IMR-90 (cell line): ENCODE results near the gene SPTSSB.

ENCODE experiments used
- BHLHE40 ChIP-seq: fragments of 150-350 bp; IDR thresholded peaks from 2 replicates; pipeline ENCODE4 v1.6.1; 2016; ENCODE audit warnings: mild to moderate bottlenecking, low read depth, low read length
- CEBPB ChIP-seq: IDR thresholded peaks from 2 replicates; pipeline ENCODE4 v1.6.1; 2012; ENCODE audit warnings: low read depth, low read length, improper control_type of control experiment
- CHD1 ChIP-seq: IDR thresholded peaks from 2 replicates; pipeline ENCODE4 v1.6.1; 2012; ENCODE audit warnings: low read depth, low read length, improper control_type of control experiment
- FOS ChIP-seq: fragments of 150-350 bp; IDR thresholded peaks from 2 replicates; pipeline ENCODE4 v1.6.1; 2016; ENCODE audit warnings: low read depth, low read length
- MAFK ChIP-seq: IDR thresholded peaks from 2 replicates; pipeline ENCODE4 v1.6.1; 2012; ENCODE audit warnings: low read depth, low read length, improper control_type of control experiment
- MAZ ChIP-seq: IDR thresholded peaks from 2 replicates; pipeline ENCODE4 v1.6.1; 2012; ENCODE audit warnings: low read depth, mild to moderate bottlenecking, low read length, improper control_type of control experiment, moderate library complexity, borderline replicate concordance
- MXI1 ChIP-seq: IDR thresholded peaks from 2 replicates; pipeline ENCODE4 v1.6.1; 2012; ENCODE audit warnings: low read depth, mild to moderate bottlenecking, low read length, moderate library complexity, borderline replicate concordance
- NFE2L2 ChIP-seq: fragments of 150-350 bp; IDR thresholded peaks from 2 replicates; pipeline ENCODE4 v1.6.1; 2016; ENCODE audit warnings: low read depth, mild to moderate bottlenecking, low read length
- POLR2A ChIP-seq: IDR thresholded peaks from 2 replicates; pipeline ENCODE4 v1.6.1; 2012; ENCODE audit warnings: mild to moderate bottlenecking, low read depth, low read length
- RAD21 ChIP-seq: IDR thresholded peaks from 2 replicates; pipeline ENCODE4 v1.6.1; 2012; ENCODE audit warnings: low read length, improper control_type of control experiment
- RFX5 ChIP-seq: IDR thresholded peaks from 2 replicates; pipeline ENCODE4 v1.8.0; 2012; ENCODE audit warnings: low read depth, mild to moderate bottlenecking, low read length, moderate library complexity
- TF ChIP-seq, protein P1 (sequence below): conservative IDR thresholded peaks from 2 replicates; pipeline ENCODE4 v1.5.1; 2012; ENCODE audit warnings: mild to moderate bottlenecking, low read depth, low read length, improper control_type of control experiment
- TF ChIP-seq, protein P2 (sequence below): fragments of 150-350 bp; IDR thresholded peaks from 2 replicates; pipeline ENCODE4 v1.6.1; 2016; ENCODE audit warnings: low read depth, mild to moderate bottlenecking, low read length, moderate library complexity, borderline replicate concordance

DNA sequence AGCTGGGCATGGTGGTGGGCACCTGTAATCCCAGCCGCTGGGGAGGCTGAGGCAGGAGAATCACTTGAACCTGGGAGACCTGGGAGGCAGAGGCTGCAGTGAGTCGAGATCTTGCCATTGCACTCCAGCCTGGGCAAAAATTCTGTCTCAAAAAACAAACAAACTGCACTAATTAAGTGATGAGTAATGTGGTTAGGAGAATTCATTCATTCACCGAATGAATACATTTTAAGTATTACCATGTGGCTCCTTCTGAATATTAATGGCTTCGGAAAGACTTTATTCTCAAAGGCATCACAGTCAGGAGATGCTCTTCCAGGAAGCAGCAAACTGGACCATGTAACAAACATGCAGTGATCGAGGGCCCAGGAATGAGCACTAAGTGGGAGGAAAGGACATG is 23.6 kb downstream of the SPTSSB start:
- TF ChIP-seq POLR2A, result no peak
- TF ChIP-seq, protein P1, sequence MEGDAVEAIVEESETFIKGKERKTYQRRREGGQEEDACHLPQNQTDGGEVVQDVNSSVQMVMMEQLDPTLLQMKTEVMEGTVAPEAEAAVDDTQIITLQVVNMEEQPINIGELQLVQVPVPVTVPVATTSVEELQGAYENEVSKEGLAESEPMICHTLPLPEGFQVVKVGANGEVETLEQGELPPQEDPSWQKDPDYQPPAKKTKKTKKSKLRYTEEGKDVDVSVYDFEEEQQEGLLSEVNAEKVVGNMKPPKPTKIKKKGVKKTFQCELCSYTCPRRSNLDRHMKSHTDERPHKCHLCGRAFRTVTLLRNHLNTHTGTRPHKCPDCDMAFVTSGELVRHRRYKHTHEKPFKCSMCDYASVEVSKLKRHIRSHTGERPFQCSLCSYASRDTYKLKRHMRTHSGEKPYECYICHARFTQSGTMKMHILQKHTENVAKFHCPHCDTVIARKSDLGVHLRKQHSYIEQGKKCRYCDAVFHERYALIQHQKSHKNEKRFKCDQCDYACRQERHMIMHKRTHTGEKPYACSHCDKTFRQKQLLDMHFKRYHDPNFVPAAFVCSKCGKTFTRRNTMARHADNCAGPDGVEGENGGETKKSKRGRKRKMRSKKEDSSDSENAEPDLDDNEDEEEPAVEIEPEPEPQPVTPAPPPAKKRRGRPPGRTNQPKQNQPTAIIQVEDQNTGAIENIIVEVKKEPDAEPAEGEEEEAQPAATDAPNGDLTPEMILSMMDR, result no peak
- no peak for TF ChIP-seq MXI1
- TF ChIP-seq RFX5, result no peak
- no peak for TF ChIP-seq NFE2L2
- TF ChIP-seq CHD1, result no peak
- TF ChIP-seq, protein P2, sequence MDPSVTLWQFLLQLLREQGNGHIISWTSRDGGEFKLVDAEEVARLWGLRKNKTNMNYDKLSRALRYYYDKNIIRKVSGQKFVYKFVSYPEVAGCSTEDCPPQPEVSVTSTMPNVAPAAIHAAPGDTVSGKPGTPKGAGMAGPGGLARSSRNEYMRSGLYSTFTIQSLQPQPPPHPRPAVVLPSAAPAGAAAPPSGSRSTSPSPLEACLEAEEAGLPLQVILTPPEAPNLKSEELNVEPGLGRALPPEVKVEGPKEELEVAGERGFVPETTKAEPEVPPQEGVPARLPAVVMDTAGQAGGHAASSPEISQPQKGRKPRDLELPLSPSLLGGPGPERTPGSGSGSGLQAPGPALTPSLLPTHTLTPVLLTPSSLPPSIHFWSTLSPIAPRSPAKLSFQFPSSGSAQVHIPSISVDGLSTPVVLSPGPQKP, result no peak
- TF ChIP-seq MAFK, result no peak
- TF ChIP-seq BHLHE40, result no peak
- no peak for TF ChIP-seq MAZ
- no peak for TF ChIP-seq CEBPB
- TF ChIP-seq FOS, result no peak
- TF ChIP-seq RAD21, result no peak
